ENCODE data around the gene EID2.

GRCh38 chr19:39539165-39539517 is 820 bp downstream of the EID2 start:
- TF ChIP-seq POLR2AphosphoS5 (IDR thresholded peaks at IDR 0.05; ENCODE audit: low read depth, low read length) (no peak), SIN3A (conservative IDR thresholded peaks at IDR 0.05 in 1 of 2, IDR thresholded peaks at IDR 0.05 in 1 of 2; ENCODE audit: low read depth in 1 of 2, low read length in 2 of 2) (no peak; a peak in 2 of 4 replicates), EP300 (IDR thresholded peaks at IDR 0.05; ENCODE audit: borderline replicate concordance in 1 of 2, low read depth in 2 of 2, low read length in 2 of 2) (no peak), KDM1A (IDR thresholded peaks at IDR 0.05; ENCODE audit: borderline replicate concordance, low read length) (no peak), CTCF (IDR thresholded peaks at IDR 0.05; ENCODE audit: control extremely low read depth in 1 of 3, insufficient read depth in 1 of 3, low read depth in 1 of 3, low read length in 3 of 3) (no peak), SP1 (IDR thresholded peaks at IDR 0.05; ENCODE audit: low read depth, low read length) (no peak), CBX5 (IDR thresholded peaks at IDR 0.05; ENCODE audit: low read depth, low read length) (no peak), USF2 (IDR thresholded peaks at IDR 0.05; ENCODE audit: low read length) (no peak), RFX5 (IDR thresholded peaks at IDR 0.05; ENCODE audit: borderline replicate concordance, low read depth, low read length) (no peak)
